GM21367 (cell line): ENCODE measurements around the gene MRPL52.
A peak's percentile ranks its signal among the peaks of the same experiment; 100 is the strongest.
"Not testable (repeated sequence)": the region's sequence is repeated elsewhere in the genome, so short reads cannot be mapped to it uniquely, and the experiment has no call there.

Experiments used
- ATAC-seq: cut with Tn5 transposase; IDR thresholded peaks from one replicate; pipeline ENCODE4 v1.9.1; 2021; ENCODE audit not compliant: unreplicated experiment

Gene MRPL52

DNA sequence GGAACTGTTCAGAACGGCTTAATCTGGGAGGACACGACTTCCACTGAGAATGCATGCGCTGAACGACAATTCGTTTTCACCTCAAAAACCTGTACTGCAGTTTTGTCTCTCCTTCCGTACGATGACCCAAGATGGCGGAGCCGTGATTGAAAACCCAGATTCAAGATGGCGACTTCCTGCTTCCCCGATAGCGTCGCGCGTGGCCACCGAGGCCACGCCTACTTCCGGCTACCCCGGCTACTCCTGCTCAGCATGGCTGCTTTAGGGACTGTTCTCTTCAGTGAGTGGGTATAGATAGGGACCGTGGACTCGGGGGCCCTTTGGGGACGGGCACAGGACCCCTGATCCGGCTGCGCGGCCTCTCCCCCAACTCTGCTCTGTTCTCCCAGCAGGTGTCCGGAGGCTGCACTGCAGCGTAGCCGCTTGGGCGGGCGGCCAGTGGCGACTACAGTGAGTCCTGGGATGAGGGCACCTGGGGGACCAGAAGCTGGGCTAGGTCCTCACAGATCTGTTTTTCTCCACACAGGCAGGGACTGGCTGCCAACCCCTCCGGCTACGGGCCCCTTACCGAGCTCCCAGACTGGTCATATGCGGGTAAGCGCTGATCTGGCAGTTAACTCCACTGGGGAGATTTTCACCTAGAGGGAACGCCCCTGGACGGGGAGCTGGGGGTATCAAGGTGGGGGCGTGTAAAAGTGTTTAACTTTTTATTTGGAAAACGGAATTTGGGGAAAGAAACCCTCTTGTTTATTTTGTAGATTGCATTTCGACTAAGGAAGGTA lies at the start of gene MRPL52:
Gene MRPL52, plus strand, starts transcription at position 227 of the 782 bp plus-strand sequence. Its CDS starts 26 bp downstream, at position 253.
- peak; percentile 87 for ATAC-seq

DNA sequence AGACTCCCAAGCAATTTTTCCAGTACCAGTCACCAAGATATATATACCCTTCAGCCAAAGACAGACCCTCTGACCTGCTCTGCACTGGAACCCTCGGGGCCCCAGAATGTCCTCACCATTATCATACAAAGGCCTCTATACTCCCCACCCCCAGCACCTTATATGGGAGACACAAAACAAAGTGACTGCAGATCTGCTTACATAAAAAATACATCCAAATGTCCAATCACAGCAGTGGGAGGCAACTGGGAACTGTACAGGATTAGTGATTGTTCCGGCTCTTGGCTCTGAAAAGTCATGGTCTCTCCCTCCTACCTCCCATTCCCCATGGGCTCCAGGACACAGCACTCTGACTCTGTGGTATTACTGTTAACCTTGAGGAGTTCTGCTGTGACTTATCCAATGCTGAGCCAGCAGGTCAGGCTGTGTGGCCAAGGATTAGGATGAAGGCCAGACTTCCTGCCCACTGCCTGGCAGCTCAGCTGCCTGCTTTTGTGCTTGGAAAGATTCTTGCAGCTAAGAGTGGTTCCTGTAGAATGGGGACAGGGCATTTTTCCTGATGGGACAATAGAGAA lies 49.5 kb upstream of the MRPL52 start:
- no peak for ATAC-seq

DNA sequence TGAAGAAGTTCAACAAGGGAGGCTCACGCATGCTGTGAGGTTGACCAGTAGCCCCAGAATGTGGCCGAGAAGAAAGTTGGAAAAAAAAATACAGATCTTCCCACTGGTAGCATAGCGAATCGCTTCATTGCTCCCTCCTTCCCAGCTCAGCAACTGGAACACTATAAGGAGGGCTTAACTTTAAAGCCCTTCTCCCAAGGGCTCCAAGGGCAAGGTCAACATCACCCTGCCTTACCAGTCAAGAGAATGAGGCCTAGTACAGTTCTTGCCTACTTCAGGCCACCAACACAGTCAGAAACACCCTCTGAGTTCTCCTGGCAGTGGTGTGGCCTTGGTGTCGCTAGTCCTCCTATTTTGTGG lies 48.8 kb upstream of the MRPL52 start:
- ATAC-seq, result no peak

DNA sequence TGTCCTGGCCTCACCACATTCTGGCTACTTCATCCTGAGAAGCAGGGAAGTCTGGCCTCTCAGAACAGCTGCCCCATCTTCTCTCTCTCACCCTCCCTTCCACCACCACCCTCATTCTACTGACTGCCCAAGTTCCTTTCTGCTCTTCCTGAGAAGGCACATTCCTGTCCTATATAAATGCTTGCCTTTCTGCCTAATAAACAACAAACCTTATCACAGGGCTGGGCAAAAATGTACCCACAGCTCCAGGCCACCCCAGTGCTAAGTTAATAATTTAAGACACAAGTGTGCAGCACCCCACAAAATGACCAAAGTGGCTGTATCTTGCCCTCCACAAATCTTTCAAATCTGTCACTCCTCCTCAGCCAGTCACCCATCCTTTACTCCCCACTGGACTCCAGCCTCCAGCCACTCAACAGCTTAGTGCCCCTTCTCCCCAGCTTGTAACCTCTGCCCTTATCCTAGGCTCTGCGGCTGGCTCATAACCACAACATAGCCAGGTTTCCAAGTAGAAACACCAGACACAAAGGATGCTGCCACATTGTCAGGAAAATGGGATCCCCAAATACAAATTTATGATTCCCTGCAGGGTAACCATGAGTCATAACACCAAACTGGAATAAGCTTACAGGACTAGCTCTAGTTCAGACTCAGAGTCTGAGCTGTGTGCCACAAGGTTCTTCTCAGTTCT lies 48.2 kb upstream of the MRPL52 start:
- no peak for ATAC-seq

DNA sequence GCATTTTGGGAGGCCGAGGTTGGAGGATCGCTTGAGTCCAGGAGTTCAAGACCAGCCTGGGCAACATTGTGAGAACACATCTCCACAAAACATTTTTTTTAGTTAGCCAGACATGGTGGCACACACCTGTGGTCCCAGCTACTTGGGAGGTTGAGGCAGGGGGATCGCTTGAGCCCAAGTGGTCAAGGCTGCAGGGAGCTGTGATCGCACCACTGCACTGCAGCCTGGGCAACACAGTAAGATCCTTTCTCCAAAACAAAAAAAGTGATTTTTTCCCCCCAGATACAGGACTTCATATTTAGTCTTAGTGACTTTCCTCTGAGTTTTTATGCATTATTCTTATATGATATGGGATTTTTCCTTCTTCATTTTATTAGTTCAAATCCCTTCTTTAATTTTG lies 43.0 kb upstream of the MRPL52 start:
- ATAC-seq, result no peak

DNA sequence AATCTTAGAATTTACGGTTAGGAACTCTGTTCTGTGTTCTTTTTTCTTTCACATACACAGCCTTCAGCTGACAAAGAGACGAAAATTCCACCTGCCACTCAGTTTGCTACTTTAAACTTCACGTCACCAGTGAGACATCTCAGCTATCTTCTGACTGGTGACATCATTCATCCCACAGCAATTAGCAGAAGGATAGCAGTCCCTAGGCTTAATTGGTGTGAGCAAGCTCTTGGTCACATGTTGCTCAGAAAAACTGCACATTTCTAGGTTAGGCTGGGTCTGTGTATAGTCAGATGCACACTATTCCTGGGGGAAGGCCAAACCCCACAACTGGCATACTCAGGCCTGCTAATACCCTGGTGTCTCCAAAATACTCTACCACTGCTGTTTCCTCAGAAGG lies 38.4 kb upstream of the MRPL52 start:
- no peak for ATAC-seq

DNA sequence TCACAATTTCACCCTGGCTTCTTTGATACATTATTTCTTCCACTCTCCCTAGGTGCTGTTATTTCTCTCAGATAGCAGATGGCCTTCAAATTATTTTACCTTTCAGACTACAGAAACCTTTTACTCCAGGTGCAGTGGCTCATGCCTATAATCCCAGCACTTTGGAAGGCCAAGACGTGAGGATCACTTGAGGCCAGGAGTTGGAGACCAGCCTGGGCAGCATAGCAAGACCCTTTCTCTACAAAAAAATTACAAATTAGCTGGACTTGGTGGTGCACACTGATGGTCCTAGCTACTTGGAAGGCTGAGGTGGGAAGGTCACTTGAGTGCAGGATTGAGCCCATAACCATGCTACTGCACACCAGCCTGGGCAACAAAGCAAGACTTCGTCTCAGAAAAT lies 37.5 kb upstream of the MRPL52 start:
- ATAC-seq, result no peak

DNA sequence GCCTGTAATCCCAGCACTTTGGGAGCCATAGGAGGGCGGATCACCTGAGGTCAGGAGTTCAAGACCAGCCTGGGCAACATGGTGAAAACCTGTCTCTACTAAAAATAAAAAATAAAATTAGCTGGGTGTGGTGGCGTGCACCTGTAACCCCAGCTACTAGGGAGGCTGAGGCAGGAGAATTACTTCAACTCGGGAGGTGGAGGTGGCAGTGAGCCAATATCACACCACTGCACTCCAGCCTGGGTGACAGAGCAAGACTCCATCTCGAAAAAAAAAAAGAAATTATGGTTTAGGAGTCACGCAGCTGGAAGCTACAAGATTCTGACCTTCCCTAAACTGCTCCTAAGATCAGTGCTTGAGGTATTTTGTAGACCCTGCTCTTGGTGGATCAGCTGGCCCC lies 36.1 kb upstream of the MRPL52 start:
- ATAC-seq, result not testable (repeated sequence)

DNA sequence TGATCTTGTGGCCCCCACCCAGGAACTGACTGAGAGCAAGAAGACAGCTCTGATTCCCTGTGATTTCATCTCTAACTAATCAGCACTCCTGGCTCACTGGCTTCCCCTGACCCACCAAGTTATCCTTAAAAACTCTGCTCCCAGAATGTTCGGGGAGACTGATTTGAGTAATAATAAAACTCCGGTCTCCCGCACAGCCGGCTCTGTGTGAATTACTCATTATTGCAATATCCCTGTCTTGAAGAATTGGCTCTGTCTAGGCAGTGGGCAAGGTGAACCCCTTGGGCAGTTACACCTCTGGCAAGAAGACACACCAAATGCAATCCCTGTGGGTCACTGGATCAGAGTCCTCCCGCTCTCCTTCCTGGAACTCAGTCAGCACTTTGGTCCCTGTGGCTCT lies 35.7 kb upstream of the MRPL52 start:
- ATAC-seq, result no peak

DNA sequence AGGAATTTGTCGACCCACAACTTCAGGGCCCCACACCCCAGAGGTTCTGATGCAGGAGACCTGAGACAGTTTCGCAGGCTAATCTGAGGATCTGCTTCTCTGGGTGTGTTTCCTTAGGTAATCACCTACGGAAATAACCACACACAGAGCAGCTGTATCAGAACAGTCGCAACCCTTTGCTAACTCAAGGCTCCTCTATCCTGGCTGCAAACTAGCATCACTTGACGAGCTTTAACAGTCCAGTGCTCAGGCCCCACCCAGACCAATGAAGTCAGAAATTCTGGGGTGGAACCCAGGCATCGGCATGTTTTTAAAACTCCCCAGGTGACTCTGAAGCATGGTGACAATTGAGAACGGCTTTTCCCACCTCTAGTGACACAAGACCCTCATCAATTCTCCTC lies 35.1 kb upstream of the MRPL52 start:
- no peak for ATAC-seq

DNA sequence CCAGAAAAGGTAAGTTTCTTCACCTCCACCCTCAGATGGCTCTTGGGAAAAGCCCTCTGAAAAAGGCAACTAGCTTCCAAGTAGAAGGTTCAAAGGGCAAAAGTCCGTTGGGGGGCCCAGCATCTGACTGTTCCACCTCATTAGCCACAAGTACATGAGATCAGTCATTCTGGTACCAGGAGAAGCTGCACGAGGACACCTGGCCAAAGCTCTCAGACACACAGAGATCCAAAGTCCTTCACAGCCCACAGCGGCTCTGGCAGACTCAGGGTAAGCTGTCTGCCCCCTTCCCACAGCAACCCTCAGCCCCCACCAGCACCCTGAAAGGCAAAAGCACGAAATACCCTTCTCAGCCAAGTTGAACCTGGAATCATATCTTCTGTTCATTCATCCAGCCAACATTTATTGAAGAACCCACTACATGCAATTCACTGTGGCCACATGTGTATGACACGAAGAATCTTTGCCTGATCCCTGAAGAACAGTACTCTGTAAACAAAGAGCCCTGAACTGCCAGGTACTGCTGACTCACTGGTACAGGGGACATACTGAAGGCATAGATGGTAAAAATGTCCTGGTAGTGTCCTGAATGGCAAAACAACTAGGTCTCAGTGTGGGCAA lies 33.5 kb upstream of the MRPL52 start:
- no peak for ATAC-seq

DNA sequence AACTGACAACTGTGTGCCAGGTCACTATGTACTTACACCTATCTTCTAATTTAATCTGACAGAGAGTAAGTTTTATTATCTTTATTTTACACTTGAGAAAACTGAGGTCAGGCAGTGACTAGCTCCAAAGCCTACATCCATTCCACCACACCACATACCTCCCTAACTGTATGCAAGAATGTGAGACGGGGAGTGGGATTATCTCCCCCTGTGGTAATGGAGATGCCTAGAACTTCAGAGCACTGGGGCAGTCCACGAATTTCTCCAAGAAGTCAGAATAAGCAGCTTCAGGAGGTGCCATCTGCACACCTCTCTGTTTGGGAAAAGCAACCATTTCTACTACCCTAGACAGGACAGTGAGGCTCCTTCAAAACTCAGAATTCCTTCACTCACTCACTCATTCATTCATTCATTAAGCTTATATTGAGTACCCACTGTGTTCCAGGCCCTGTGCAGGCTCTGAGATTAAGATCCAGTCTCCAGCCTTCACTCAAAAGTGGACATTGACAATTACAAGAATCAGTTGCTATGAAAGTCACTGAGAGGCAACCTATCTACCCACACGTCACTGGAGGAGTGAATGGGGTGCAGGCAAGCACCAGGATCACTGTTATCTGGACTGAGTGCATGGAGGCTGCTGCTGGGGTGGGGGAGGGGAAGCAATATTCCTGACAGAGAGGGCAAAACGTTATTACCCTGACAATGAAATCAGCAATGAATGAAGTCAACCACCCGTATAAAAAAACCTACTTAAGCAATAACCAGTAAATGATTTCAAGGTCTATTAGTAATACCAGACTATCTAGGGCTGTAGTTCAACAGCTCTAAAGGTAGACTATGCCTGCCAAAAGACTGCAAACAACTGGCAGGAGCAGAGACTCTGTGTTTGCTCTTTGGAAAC lies 32.4 kb upstream of the MRPL52 start:
- ATAC-seq, result no peak

DNA sequence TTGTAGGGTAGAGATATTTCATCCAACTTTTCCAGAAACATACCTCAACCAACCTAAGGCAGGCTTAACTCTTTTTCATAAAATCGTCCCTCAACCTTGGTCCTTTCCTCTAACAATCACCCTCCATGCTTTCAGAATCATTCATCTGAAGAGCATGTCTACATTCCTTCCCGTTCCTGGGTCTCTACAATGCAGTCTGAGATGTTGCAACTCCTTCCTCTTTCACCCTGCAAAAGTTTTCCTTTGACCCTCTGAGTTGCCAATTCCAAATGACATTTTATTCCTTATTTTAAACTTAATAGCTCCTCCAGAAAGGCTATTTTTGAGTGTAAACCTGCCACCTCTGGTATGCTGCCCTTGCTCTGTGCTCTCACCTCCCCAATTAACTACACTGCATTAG lies 31.2 kb upstream of the MRPL52 start:
- no peak for ATAC-seq

DNA sequence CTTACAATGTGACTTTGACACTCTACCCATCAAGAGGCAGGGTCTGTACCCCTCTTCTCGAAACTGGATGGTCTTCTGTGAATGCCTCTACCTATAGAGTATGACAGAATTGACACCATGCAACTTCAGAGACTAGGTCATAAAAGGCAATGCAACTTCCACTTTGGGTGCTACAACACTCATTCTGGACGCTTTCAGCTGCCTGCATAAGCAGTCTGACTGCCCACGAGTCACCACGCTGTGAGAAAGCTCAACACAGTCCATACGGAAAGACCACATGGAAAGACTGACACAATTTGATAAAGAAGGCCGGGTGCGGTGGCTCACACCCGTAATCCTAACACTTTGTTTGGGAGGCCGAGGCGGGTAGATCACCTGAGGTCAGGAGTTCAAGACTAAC lies 29.3 kb upstream of the MRPL52 start:
- ATAC-seq, result no peak

DNA sequence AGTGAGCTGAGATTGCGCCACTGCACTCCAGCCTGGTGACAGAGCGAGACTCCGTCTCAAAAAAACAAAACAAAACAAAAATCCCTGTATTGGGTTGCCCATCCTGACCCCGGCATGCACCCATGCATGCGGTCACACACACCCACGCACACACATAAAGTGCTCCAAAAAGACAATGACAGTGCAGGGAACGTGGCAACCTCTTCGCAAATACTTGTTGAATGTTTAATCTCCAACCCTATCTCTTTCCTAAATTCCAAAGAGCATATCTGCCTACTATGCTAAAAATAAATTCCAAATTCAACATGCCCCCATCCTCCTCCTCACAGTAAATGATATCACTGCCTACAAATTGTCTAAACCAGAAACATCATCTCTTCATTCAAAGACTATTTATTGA lies 28.0 kb upstream of the MRPL52 start:
- ATAC-seq, result no peak

DNA sequence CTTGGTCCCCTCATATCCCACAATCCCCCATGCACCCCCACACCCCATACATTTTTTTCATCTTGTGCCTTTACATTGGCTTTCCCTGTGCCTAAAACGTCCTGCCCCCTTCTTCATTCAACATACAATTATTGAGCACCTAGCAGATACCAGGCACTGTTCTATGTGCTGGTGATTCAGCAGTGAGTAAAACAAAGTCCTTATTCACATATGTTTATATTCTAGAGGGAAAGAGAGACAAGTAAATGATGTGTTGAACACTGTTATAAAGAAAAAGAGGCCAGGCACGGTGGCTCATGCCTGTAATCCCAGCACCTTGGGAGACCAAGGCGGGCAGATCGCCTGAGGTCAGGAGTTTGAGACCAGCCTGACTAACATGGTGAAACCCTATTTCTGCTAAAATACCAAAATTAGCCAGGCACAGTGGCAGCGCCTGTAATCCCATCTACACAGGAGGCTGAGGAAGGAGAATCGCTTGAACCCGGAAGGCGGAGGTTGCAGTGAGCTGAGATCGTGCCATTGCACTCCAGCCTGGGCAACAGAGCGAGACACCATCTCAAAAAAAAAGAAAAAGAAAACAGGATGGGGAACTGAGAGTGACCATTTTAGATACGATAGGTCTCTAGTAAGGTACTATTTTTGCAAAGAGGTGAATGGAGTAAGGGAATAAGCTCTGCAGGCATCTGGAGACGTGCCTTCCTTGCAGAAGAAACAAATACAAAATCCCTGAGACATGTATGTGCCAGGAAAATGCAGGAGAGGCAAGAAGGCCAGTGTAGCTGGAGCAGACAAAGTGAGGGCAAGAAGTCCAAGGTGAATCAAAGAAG lies 26.6 kb upstream of the MRPL52 start:
- peak; percentile 52 for ATAC-seq

DNA sequence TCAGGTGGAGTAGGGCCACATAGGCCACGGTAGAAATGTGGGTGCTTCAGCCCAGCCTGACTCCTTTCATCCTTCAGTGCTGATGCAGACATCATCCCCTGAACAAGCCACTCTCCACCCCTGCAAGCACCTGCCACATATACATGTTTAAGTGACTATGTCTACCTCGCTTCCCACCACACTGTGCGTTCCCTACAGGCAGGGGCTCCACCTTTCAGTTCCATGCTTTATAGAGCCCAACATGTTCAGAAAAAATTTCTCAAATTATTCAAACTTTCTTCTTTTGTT lies 26.1 kb upstream of the MRPL52 start:
- peak; percentile 37 for ATAC-seq

DNA sequence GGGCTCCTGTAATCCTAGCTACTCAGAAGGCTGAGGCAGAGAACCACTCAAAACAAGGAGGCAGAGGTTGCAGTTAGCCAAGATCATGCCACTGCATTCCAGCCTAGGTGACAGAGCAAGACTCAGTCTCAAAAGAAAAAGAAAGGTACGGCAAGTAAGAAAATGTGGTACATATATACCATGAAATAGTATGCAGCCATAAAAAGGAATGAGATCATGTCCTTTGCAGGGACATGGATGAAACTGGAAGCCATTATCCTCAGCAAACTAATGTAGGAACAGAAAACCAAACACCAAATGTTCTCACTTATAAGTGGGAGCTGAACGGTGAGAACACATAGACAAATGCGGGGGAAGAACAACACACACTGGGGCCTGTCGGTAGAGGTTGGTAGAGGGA lies 24.5 kb upstream of the MRPL52 start:
- ATAC-seq, result not testable (repeated sequence)

DNA sequence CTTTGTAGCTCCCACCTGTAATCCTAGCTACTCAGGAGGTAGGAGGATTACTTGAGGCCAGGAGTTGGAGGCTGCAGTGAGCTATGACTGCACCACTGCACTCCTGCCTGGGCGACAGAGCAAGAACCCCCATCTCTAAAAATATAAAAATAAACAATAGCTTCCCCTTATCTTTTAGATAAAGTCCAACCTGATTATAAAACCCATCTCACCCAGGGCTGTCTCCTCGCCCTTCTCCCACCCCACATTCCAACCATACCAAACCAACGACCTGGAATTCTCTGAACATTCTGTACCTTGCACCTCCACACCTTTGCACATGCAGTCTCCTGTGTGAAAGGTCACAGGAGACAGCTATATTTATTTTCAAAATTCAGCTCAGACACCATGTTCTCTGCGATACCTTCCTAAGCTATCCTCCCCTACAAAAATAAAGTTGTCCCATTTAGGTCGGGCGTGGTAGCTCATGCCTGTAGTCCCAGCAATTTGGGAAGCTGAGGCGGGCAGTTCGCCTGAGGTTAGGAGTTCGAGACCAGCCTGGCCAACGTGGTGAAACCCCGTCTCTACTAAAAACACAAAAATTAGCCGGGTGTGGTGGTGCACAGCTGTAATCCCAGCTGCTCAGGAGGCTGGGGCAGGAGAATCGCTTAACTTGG lies 22.1 kb upstream of the MRPL52 start:
- no peak for ATAC-seq
